HEK293T (cell line): ENCODE results near the gene RDH13.
"Not testable (repeated sequence)": the region's sequence is repeated elsewhere in the genome, so short reads cannot be mapped to it uniquely, and the experiment has no call there.

Experiments used
- CTCF ChIA-PET: fragments of 350-600 bp; formaldehyde crosslinking; extraction: SDS; loops from one replicate; lab custom pipeline; 2021; ENCODE audit warnings: antibody characterized with exemption, inconsistent platforms; lab: Yijun Ruan, JAX
- POLR2A ChIA-PET: fragments of 350-600 bp; formaldehyde crosslinking; extraction: SDS; loops from one replicate; lab custom pipeline; 2020; ENCODE audit warnings: antibody characterized with exemption, inconsistent platforms; lab: Yijun Ruan, JAX
- DNase-seq: peaks from one replicate; pipeline ENCODE4 v3.0.0; 2012; ENCODE audit warnings: mixed read lengths; ENCODE audit errors: extremely low spot score
- ARNT ChIP-seq: fragments of 450-650 bp; IDR thresholded peaks from 2 replicates; pipeline ENCODE4 v1.6.1; 2017; ENCODE audit warnings: mild to moderate bottlenecking
- BHLHE40 ChIP-seq: fragments of 450-650 bp; IDR thresholded peaks from 2 replicates; pipeline ENCODE4 v1.6.1; 2016; ENCODE audit warnings: mild to moderate bottlenecking, moderate library complexity, borderline replicate concordance
- CTBP1 ChIP-seq: fragments of 450-650 bp; IDR thresholded peaks from 2 replicates; pipeline ENCODE4 v1.6.1; 2016; ENCODE audit warnings: borderline replicate concordance
- ELF4 ChIP-seq: fragments of 450-650 bp; IDR thresholded peaks from 2 replicates; pipeline ENCODE4 v1.6.1; 2017; ENCODE audit warnings: antibody characterized with exemption
- FOXA1 ChIP-seq: fragments of 450-650 bp; IDR thresholded peaks from 2 replicates; pipeline ENCODE4 v1.6.1; 2016; ENCODE audit warnings: mild to moderate bottlenecking
- FOXK2 ChIP-seq: fragments of 450-650 bp; IDR thresholded peaks from 2 replicates; pipeline ENCODE4 v1.6.1; 2016; ENCODE audit warnings: mild to moderate bottlenecking
- FOXM1 ChIP-seq: fragments of 450-650 bp; IDR thresholded peaks from 2 replicates; pipeline ENCODE4 v1.6.1; 2017; ENCODE audit warnings: mild to moderate bottlenecking, borderline replicate concordance
- HDGF ChIP-seq: fragments of 450-650 bp; IDR thresholded peaks from 2 replicates; pipeline ENCODE4 v1.6.1; 2017; ENCODE audit warnings: antibody characterized with exemption, borderline replicate concordance
- L3MBTL2 ChIP-seq: fragments of 450-650 bp; conservative IDR thresholded peaks from 2 replicates; pipeline ENCODE4 v1.6.1; 2016; ENCODE audit warnings: mild to moderate bottlenecking
- LEF1 ChIP-seq: fragments of 450-650 bp; IDR thresholded peaks from 2 replicates; pipeline ENCODE4 v1.6.1; 2017; ENCODE audit warnings: mild to moderate bottlenecking, borderline replicate concordance
- NFRKB ChIP-seq: fragments of 450-650 bp; IDR thresholded peaks from 2 replicates; pipeline ENCODE4 v1.6.1; 2016; ENCODE audit warnings: mild to moderate bottlenecking, moderate library complexity
- SP1 ChIP-seq: fragments of 450-650 bp; IDR thresholded peaks from 2 replicates; pipeline ENCODE4 v1.6.1; 2017
- SUZ12 ChIP-seq: fragments of 450-650 bp; IDR thresholded peaks from 2 replicates; pipeline ENCODE4 v1.6.1; 2016; ENCODE audit warnings: mild to moderate bottlenecking
- TARDBP ChIP-seq: fragments of 450-650 bp; IDR thresholded peaks from 2 replicates; pipeline ENCODE4 v1.6.1; 2016
- ZNF384 ChIP-seq: fragments of 450-650 bp; IDR thresholded peaks from 2 replicates; pipeline ENCODE4 v1.6.1; 2016
- TF ChIP-seq, protein P1 (sequence below): fragments of 450-650 bp; IDR thresholded peaks from 2 replicates; pipeline ENCODE4 v1.6.1; 2016

The RDH13 gene

DNA sequence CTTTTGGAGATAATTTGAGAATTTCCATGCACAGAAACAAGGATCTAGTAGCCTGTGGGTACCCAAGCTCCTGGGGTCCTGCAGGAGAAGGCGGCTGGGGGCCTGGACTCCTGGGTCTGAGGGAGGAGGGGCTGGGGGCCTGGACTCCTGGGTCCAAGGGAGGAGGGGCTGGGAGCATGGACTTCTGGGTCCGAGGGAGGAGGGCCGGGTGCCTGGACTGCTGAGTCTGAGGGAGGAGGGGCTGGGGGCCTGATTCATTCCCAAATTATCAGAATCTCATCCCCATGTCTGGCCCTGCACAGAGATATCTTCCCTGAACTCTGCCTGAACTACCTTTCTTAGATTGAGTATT lies 520 bp upstream of the RDH13 start:
- POLR2A ChIA-PET, result interaction anchor here (0.6 to 1.2 kb wide), 6 partner anchors 12 to 83 kb away, joined by 3 to 9 read pairs (median 3); no protein-coding TSS in a partner anchor
- TF ChIP-seq BHLHE40, result no peak
- TF ChIP-seq NFRKB, result no peak
- no peak for DNase-seq
- CTCF ChIA-PET, result no interaction called here

GRCh38 chr19:55060287-55060686 lies 2.7 kb downstream of the RDH13 start:
- POLR2A ChIA-PET, DNase-seq, CTCF ChIA-PET: not testable (repeated sequence)

DNA sequence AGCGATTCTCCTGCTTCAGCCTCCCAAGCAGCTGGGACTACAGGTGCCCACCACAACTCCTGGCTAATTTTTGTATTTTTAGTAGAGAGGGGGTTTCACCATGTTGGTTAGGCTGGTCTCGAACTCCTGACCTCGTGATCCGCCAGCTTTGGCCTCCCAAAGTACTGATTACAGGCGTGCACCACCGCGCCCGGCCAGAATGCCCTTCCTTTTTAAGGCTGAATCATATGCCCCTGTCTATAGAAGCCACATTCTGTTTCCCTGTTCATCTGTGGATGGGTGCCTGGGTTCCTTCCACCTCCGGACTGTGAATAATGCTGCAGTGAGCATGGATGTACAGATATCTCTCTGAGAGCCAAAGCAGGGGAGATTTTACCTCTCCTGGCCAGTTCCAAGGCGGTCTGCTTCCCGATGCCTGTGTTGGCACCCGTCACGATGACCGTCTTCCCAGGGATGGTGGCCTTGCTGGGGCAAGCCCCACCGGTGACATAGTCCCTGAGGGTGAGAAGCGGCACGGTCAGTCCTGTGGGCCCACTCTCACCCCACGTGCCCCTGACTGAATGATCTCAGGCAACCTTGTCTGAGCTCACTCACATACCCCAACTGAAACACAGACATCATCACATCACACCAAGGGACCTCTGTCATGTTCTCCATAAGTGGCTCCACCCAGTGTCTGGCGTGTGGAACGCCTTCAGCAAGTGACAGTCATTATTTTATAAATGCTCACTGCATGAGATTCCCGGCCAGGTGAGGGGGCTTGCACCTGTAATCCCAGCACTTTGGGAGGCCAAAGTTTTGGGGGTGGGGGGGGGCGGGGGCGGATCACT lies 4.0 kb downstream of the RDH13 start:
- ChIA-PET POLR2A (interaction anchor here (0.6 kb wide), 1 partner anchor 578 kb away, joined by 3 read pairs; no protein-coding TSS in a partner anchor), CTCF (no interaction called here)
- no peak for DNase-seq
- TF ChIP-seq L3MBTL2 (no peak), NFRKB (no peak), SP1 (no peak), ELF4 (no peak), FOXK2 (no peak), HDGF (no peak), ARNT (no peak), ZNF384 (no peak), TARDBP (no peak), FOXA1 (no peak), SUZ12 (no peak), CTBP1 (no peak), LEF1 (no peak), FOXM1 (no peak), BHLHE40 (no peak)
- TF ChIP-seq, protein P1, sequence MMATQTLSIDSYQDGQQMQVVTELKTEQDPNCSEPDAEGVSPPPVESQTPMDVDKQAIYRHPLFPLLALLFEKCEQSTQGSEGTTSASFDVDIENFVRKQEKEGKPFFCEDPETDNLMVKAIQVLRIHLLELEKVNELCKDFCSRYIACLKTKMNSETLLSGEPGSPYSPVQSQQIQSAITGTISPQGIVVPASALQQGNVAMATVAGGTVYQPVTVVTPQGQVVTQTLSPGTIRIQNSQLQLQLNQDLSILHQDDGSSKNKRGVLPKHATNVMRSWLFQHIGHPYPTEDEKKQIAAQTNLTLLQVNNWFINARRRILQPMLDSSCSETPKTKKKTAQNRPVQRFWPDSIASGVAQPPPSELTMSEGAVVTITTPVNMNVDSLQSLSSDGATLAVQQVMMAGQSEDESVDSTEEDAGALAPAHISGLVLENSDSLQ, result no peak

- TF ChIP-seq ZNF384 (no peak), BHLHE40 (no peak), SUZ12 (no peak), FOXA1 (no peak), LEF1 (no peak), SP1 (no peak), ARNT (no peak), FOXM1 (no peak), NFRKB (no peak), L3MBTL2 (no peak), FOXK2 (no peak), ELF4 (no peak), TARDBP (no peak), CTBP1 (no peak), HDGF (no peak)
- TF ChIP-seq, protein P1, result no peak
- POLR2A ChIA-PET, result no interaction called here
- no peak for DNase-seq
- CTCF ChIA-PET, result no interaction called here
Measured at GRCh38 chr19:55056827-55057226, 6.1 kb downstream of the RDH13 start.

- no peak for DNase-seq
- ChIA-PET POLR2A (no interaction called here), CTCF (no interaction called here)
- TF ChIP-seq HDGF, result no peak
Measured at GRCh38 chr19:55053735-55054134, 9.2 kb downstream of the RDH13 start.

DNA sequence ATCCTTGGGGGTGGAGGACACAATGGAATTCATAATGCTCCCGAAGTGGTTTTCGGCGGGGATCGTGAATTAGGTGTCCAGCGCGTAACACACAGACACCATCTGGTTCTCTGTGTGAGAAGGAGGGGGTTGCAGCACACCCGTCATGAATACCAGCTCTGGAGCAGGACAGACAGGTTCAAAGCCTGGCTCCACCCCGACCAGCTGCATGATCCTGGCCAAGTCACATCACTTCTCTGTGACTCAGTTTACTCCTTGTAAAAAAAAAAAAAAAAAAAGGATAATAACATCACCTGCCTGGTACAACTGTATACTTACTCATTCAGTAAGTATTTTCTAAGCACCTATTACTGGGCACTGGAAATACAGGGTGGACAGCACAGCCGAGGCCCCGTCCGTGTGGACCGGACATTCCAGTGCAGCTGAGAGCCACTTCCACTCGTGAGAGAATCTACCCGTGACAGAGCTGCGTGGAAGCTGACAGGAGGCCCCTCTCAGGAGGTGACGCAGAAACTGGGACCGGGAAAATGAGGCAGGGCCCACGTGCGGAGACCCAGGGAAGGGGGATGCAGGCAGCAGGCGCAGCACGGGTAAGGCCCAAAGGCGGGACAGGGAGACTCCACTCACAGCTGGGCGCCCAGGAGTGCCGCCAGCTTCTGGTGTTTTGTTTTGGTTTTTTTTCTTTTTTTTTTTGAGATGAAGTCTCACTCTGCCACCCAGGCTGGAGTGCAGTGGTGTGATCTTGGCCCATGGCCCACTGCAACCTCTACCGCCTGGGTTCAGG lies 12.0 kb downstream of the RDH13 start:
- no peak for DNase-seq
- CTCF ChIA-PET, result no interaction called here
- TF ChIP-seq ARNT (no peak), HDGF (no peak), CTBP1 (no peak), SUZ12 (no peak), FOXM1 (no peak), SP1 (no peak), LEF1 (no peak), ELF4 (no peak), TARDBP (no peak), BHLHE40 (no peak), ZNF384 (no peak), NFRKB (no peak), L3MBTL2 (no peak), FOXK2 (no peak), FOXA1 (no peak)
- TF ChIP-seq, protein P1, result no peak
- POLR2A ChIA-PET, result interaction anchor here (1.2 kb wide), 1 partner anchor 12 kb away, joined by 3 read pairs; the partner anchor contains the start of gene RDH13
